Natural killer cell (primary cell): ENCODE results near the gene LAMC2. TPM values are rescaled to one million over a fixed set of nuclear protein-coding genes. Genes with fewer than 3 reads are reported as not detected.
"Not testable (repeated sequence)": the region's sequence is repeated elsewhere in the genome, so short reads cannot be mapped to it uniquely, and the experiment has no call there.

Experiments
- ATAC-seq, 3 donors: fragments of 150-1000 bp in 2 of 3; fragments of 200-7000 bp in 1 of 3; cut with Tn5 transposase; 1 replicate in 1 of 3; 2 replicates in 2 of 3; pipeline ENCODE4 v1.10.0; 2021; ENCODE audit warnings: mild to moderate bottlenecking in 2 of 3, moderate library complexity in 2 of 3
- DNase-seq, 2 donors: peaks; one replicate each; pipeline versions ENCODE4 v3.0.0 to v3.0.0-alpha.2; 2013 to 2021; ENCODE audit warnings: mixed read lengths in 1 of 2
- H3K27ac ChIP-seq: one replicate; pipeline ENCODE4 v1.5.1; 2013; ENCODE audit warnings: mild to moderate bottlenecking, low read length
- H3K27me3 ChIP-seq: one replicate; pipeline ENCODE4 v1.6.1; 2013; ENCODE audit warnings: low read length; ENCODE audit not compliant: control insufficient read depth, insufficient read depth
- H3K36me3 ChIP-seq: one replicate; pipeline ENCODE4 v1.6.1; 2013; ENCODE audit warnings: low read length; ENCODE audit not compliant: control insufficient read depth, insufficient read depth
- H3K4me1 ChIP-seq: one replicate; pipeline ENCODE4 v1.6.1; 2013; ENCODE audit warnings: low read length; ENCODE audit not compliant: control insufficient read depth, insufficient read depth
- H3K4me3 ChIP-seq: one replicate; pipeline ENCODE4 v1.5.1; 2013; ENCODE audit warnings: low read length
- H3K9me3 ChIP-seq: one replicate; pipeline ENCODE4 v1.6.1; 2013; ENCODE audit warnings: low read length; ENCODE audit not compliant: control insufficient read depth, insufficient read depth
- H3K27ac Mint-ChIP-seq, 2 donors: one replicate each; pipeline ENCODE4 v1.8.0; 2022; ENCODE audit warnings: mild to moderate bottlenecking in 2 of 2, mixed read lengths in 2 of 2, moderate library complexity in 1 of 2
- H3K27me3 Mint-ChIP-seq, 2 donors: one replicate each; pipeline ENCODE4 v1.8.0; 2022; ENCODE audit warnings: low read depth in 2 of 2, mixed read lengths in 2 of 2
- H3K36me3 Mint-ChIP-seq: one replicate; pipeline ENCODE4 v1.8.0; 2022; ENCODE audit warnings: mixed read lengths
- H3K4me1 Mint-ChIP-seq, 2 donors: one replicate each; pipeline ENCODE4 v1.8.0; 2022; ENCODE audit warnings: mixed read lengths in 2 of 2
- H3K4me3 Mint-ChIP-seq: one replicate; pipeline ENCODE4 v1.8.0; 2022; ENCODE audit warnings: mild to moderate bottlenecking, moderate library complexity, mixed read lengths
- H3K9me3 Mint-ChIP-seq, 2 donors: one replicate each; pipeline ENCODE4 v1.8.0; 2022; ENCODE audit warnings: mixed read lengths in 2 of 2
- CTCF ChIP-seq: fragments of 200-600 bp; IDR thresholded peaks from one replicate; pipeline ENCODE4 v1.8.0; 2022; ENCODE audit warnings: antibody characterized with exemption
- WGBS: methylation state at CpG from one replicate; pipeline ENCODE4 v1.1.7; 2013; ENCODE audit warnings: missing lambda C conversion rate; ENCODE audit not compliant: insufficient coverage; 5-methylcytosine and 5-hydroxymethylcytosine counted together
- intact Hi-C: fragments of 100-400 bp; cut with micrococcal nuclease; formaldehyde crosslinking; loops from one replicate; pipeline ENCODE4 v1.14.2; 2022
- total RNA-seq, 4 donors: library from RNA; stranded (reverse); fragments of 120-200 nt in 1 of 4; gene quantifications; one replicate each; pipeline versions ENCODE4 v1.2.3 to v1.2.4, GENCODE V29; 2013 to 2022

Gene LAMC2
- total RNA-seq, 3 donors from 2014 or later (not counting 1 experiment from before 2014, with no cell fraction given): not detected

GRCh38 chr1:183239793-183240525 is 53.9 kb downstream of the LAMC2 start:
- no peaks in the 10 kb centered on the region for H3K4me1 Mint-ChIP-seq
- ATAC-seq (no peak), DNase-seq (no peak)
- no peaks in the 10 kb centered on the region for H3K36me3 Mint-ChIP-seq
- no peak overlapping the region for H3K27ac Mint-ChIP-seq
- intact Hi-C loops: no loop called here
- H3K9me3 ChIP-seq: no peaks in the 10 kb centered on the region
- H3K4me1 ChIP-seq: no peaks in the 10 kb centered on the region
- no peaks in the 10 kb centered on the region for H3K27me3 ChIP-seq
- no peaks in the 10 kb centered on the region for H3K36me3 ChIP-seq
- TF ChIP-seq CTCF: no peak
- H3K4me3 Mint-ChIP-seq: no peak overlapping the region
- WGBS: 74% methylated on average over 6 of the region's 8 CpGs
- no peak overlapping the region for H3K27ac ChIP-seq
- peaks cover 3 to 24% of the 10 kb centered on the region in 2 donors for H3K27me3 Mint-ChIP-seq
- no peaks in the 10 kb centered on the region for H3K9me3 Mint-ChIP-seq
- no peak overlapping the region for H3K4me3 ChIP-seq

DNA sequence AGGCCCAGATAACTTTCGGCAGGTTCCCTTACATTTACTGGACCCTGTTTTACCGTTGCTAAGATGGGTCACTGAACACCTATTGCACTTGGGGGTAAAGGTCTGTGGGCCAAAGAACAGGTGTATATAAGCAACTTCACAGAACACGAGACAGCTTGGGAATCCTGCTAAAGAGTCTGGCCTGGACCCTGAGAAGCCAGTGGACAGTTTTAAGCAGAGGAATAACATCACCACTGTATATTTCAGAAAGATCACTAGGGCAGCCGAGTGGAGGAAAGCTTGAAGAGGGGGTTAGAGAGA is 54.4 kb downstream of the LAMC2 start:
- Mint-ChIP-seq H3K27me3 (peaks cover 3 to 19% of the 10 kb centered on the region in 2 donors), H3K4me3 (no peak overlapping the region), H3K36me3 (no peaks in the 10 kb centered on the region), H3K27ac (no peak overlapping the region), H3K4me1 (no peaks in the 10 kb centered on the region), H3K9me3 (no peaks in the 10 kb centered on the region)
- Histone ChIP-seq H3K27me3 (no peaks in the 10 kb centered on the region), H3K27ac (no peak overlapping the region), H3K36me3 (no peaks in the 10 kb centered on the region), H3K9me3 (no peaks in the 10 kb centered on the region), H3K4me3 (no peak overlapping the region), H3K4me1 (no peaks in the 10 kb centered on the region)
- ATAC-seq (no peak), DNase-seq (no peak)
- no peak for TF ChIP-seq CTCF
- intact Hi-C loops: no loop called here
- WGBS: 89% methylated on average over 4 of the region's 4 CpGs

DNA sequence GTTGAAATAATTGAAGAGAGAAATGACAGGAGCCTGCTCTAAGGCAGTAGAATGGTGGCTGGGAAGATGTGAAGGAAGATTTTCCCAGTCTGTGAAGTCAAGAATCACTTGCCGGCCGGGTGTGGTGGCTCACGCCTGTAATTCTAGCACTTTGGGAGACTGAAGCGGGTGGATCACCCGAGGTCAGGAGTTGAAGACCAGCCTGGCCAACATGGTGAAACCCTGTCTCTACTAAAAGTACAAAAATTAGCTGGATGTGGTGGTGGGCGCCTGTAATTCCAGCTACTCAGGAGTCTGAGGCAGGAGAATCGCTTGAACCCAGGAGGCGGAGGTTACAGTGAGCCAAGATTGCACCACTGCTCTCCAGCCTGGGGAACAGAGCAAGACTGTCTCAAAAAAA is 54.8 kb downstream of the LAMC2 start:
- H3K4me1 ChIP-seq, intact Hi-C loops, DNase-seq, H3K27me3 ChIP-seq, H3K36me3 ChIP-seq, H3K4me3 Mint-ChIP-seq, H3K4me1 Mint-ChIP-seq, H3K9me3 Mint-ChIP-seq, H3K9me3 ChIP-seq, H3K27ac ChIP-seq, ATAC-seq, H3K4me3 ChIP-seq, H3K27ac Mint-ChIP-seq, H3K36me3 Mint-ChIP-seq: not testable (repeated sequence)
- peaks cover 3 to 16% of the 10 kb centered on the region in 2 donors for H3K27me3 Mint-ChIP-seq
- WGBS: 92% methylated on average over 8 of the region's 8 CpGs

DNA sequence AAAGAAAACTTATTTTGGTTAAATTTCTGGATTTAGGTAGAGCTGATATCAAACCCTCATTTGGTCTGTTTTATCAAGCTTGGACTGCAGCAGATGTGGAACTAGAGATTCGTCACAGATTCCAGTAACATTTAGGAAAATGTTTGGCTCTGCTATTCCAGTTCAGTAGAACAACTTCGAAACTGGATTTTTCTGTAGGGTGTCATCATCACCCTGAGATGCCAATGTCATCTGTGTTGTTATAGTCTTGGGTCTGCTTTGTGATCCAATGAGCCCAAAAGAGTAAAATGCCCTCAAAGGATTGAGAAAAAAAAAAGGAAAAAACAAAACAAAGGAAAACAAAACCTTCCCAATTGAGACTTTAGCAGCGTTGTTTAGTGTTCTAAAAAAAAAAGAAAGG is 55.4 kb downstream of the LAMC2 start:
- Mint-ChIP-seq H3K4me1 (no peaks in the 10 kb centered on the region), H3K27ac (no peak overlapping the region)
- ATAC-seq: no peak

More for the DNA sequence above, 55.4 kb downstream of the LAMC2 start:
- H3K4me3 ChIP-seq: no peak overlapping the region
- no peak for DNase-seq
- Mint-ChIP-seq H3K27me3 (peaks cover 3 to 16% of the 10 kb centered on the region in 2 donors), H3K9me3 (no peaks in the 10 kb centered on the region), H3K4me3 (no peak overlapping the region), H3K36me3 (no peaks in the 10 kb centered on the region)
- H3K9me3 ChIP-seq: no peaks in the 10 kb centered on the region
- intact Hi-C loops: no loop called here
- H3K27me3 ChIP-seq: no peaks in the 10 kb centered on the region
- no peak for TF ChIP-seq CTCF
- WGBS: 93% methylated on average over 3 of the region's 3 CpGs
- no peaks in the 10 kb centered on the region for H3K4me1 ChIP-seq
- no peaks in the 10 kb centered on the region for H3K36me3 ChIP-seq
- no peak overlapping the region for H3K27ac ChIP-seq
